Adrenal gland (tissue), 12 donors: Measurements from ENCODE around the gene HEATR9. TPM values are rescaled to one million over a fixed set of nuclear protein-coding genes. Genes with fewer than 3 reads are reported as not detected.

Experiments used
- DNase-seq, 7 donors: peaks; one replicate each; pipeline ENCODE4 v3.0.0-alpha.2; 2019 to 2020
- H3K27ac ChIP-seq, 5 donors: fragments of 200-600 bp; sonication (generic) in 4 of 5; 1 replicate in 3 of 5; 2 replicates in 2 of 5; pipeline versions ENCODE4 v1.5.1 to v1.8.0; 2016 to 2020; ENCODE audit warnings: mild to moderate bottlenecking in 1 of 5
- H3K27me3 ChIP-seq: fragments of 200-600 bp; 2 replicates; pipeline ENCODE4 v1.8.0; 2021
- H3K36me3 ChIP-seq, 2 donors: fragments of 200-600 bp; replicated peaks in 1 of 2; 1 replicate in 1 of 2; 2 replicates in 1 of 2; pipeline versions ENCODE4 v1.5.1 to v1.8.0; 2018 to 2022
- H3K4me1 ChIP-seq, 2 donors: fragments of 200-600 bp; replicated peaks in 1 of 2; 1 replicate in 1 of 2; 2 replicates in 1 of 2; pipeline versions ENCODE4 v1.5.1 to v1.8.0; 2018 to 2021
- H3K4me3 ChIP-seq, 4 donors: fragments of 200-600 bp; sonication (generic) in 3 of 4; one replicate each; pipeline ENCODE4 v1.5.1; 2016 to 2018
- H3K9me3 ChIP-seq, 3 donors: fragments of 200-600 bp; sonication (generic) in 1 of 3; replicated peaks in 1 of 3; 1 replicate in 2 of 3; 2 replicates in 1 of 3; pipeline versions ENCODE4 v1.5.1 to v1.8.0; 2016 to 2021
- CTCF ChIP-seq, 6 experiments: fragments of 450-650 bp in 4 of 6; fragments of 200-600 bp in 2 of 6; sonication (generic) in 1 of 6; IDR thresholded peaks; 1 replicate in 5 of 6; 2 replicates in 1 of 6; pipeline versions ENCODE4 v1.5.1 to v1.8.0; 2016 to 2021; ENCODE audit warnings: antibody characterized with exemption in 6 of 6, mild to moderate bottlenecking in 2 of 6, moderate library complexity in 1 of 6
- POLR2A ChIP-seq, 2 donors: fragments of 450-650 bp; IDR thresholded peaks; one replicate each; pipeline ENCODE4 v1.6.1; 2017; ENCODE audit warnings: antibody characterized with exemption in 2 of 2, mild to moderate bottlenecking in 2 of 2, moderate library complexity in 1 of 2
- WGBS, 4 donors: extraction: QIAGEN DNeasy Blood & Tissue Kit in 2 of 4; methylation state at CpG; one replicate each; pipeline versions ENCODE4 v1.1.5 to v1.1.7; 2013 to 2017; 5-methylcytosine and 5-hydroxymethylcytosine counted together
- intact Hi-C, 2 donors: fragments of 100-400 bp; cut with DNase I; formaldehyde crosslinking; loops; one replicate each; pipeline versions ENCODE4 v1.14.1 to v1.15.0; 2022 to 2023
- polyA plus RNA-seq, 3 donors: library from polyadenylated mRNA; stranded (reverse); fragments of 200-250 nt in 2 of 3; fragments of 350-450 nt in 1 of 3; fragmentation: Illumina TruSeq in 1 of 3; extraction: RNeasy Lipid Tissue Mini Kit (QIAGEN cat#74804) in 1 of 3; gene quantifications; one replicate each; pipeline ENCODE4 v1.2.3, GENCODE V29; 2013 to 2014
- total RNA-seq, 9 donors: library from RNA; depleted of rRNA in 4 of 9; stranded (reverse); fragments of >200 nt in 4 of 9; fragments of 120-200 nt in 1 of 9; fragmentation: NEBNext Ultra II Directional in 1 of 9; extraction: Animal tissue kit (Norgen Biotek cat#: 25700) in 1 of 9; gene quantifications; one replicate each; pipeline versions ENCODE4 v1.1.0 to v1.2.4, GENCODE V29; 2013 to 2023
- donor health status: healthy with polysubstance abuse.
- donor health status: Bipolar disorder and iron deficiency.
- donor health status: DM: yes; HTN: yes; CAD: no.
- donor health status: DM: no; HTN: no; CAD: no.
- donor health status: DM: no; HTN: no; CAD: no.
- donor health status: DM: yes; HTN: yes; CAD: no.

HEATR9 gene
- total and polyA plus RNA-seq, 12 donors: 0.03 to 0.32 (median 0.13) TPM; not detected in 9

DNA sequence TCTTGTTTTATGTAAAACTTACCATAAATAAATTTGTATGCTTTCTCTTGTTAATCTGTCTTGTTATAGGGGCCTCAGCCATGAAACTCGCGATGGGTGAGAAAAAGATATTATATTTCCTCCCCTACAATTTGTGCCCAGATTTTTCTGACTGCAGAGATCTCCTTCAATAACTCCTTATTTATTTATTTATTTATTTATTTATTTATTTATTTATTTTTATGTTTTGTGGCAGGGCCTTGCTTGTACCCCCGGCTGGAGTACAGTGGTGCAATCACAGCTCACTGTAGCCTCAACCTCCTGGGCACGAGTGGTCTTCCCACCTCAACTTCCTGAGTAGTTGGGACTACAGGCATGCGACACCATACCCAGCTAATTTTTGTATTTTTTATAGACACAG is 34.8 kb upstream of the HEATR9 start:
- intact Hi-C loops: no loop called here
- no peak for TF ChIP-seq CTCF (IDR thresholded peaks at IDR 0.05)
- TF ChIP-seq POLR2A (IDR thresholded peaks at IDR 0.05): no peak
- WGBS, 4 donors: 87 to 98% (median 91%) methylated on average over 5 of the region's 5 CpGs

GRCh38 chr17:35901631-35902175 is 33.0 kb upstream of the HEATR9 start:
- WGBS, 4 donors: 82 to 86% (median 83%) methylated on average over 9 of the region's 9 CpGs
- H3K9me3 ChIP-seq: no peaks in the 10 kb centered on the region

More for the DNA sequence above, 34.8 kb upstream of the HEATR9 start:
- DNase-seq: no peak
- no peaks in the 10 kb centered on the region for H3K27me3 ChIP-seq
- H3K36me3 ChIP-seq: no peaks in the 10 kb centered on the region
- H3K4me1 ChIP-seq: no peaks in the 10 kb centered on the region
- H3K4me3 ChIP-seq: no peak overlapping the region
- no peaks in the 10 kb centered on the region for H3K9me3 ChIP-seq
- no peak overlapping the region for H3K27ac ChIP-seq

DNA sequence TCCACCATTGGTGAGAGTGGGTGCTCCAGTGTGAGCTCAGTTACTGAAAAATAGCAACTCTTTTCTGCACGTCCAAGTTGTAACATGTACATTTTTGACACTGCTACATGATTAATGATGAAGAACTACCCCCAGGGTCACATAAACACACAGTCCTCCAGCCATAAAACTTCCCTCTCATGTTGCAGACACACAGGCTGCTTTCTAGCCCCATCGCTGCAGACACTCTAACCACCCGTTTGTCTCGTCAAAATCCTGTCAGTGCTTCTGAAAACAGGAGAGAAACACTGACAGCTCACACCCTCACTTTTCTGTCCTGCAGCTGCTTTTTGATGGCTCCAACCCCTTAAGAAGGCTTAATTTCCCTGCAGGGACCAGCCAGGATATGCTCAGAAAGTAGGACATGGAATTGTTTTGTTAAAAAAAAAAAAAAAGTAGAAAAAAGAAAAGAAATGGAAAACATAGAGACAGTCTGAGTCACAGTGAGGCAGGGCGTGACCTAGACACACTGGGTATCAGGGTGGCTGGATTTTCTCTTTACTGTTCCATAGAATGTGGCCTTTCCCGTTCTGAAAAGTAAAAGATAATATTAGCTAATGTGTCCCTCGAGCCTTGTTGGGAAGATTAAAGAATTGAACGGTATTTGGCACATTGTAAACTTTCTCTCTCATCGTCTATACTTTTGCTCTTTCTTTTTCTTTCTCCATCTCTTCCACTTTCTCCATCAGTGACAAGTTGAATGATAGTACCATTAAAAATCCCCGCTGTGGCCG is 32.2 kb upstream of the HEATR9 start:
- Histone ChIP-seq H3K4me1 (no peaks in the 10 kb centered on the region), H3K27me3 (no peaks in the 10 kb centered on the region), H3K36me3 (no peaks in the 10 kb centered on the region), H3K27ac (no peak overlapping the region), H3K9me3 (no peaks in the 10 kb centered on the region), H3K4me3 (no peak overlapping the region)
- 58 to 65% (median 61%) methylated on average over 11 of the region's 11 CpGs for WGBS, 4 donors
- DNase-seq: no peak
- TF ChIP-seq POLR2A (IDR thresholded peaks at IDR 0.05) (no peak), CTCF (IDR thresholded peaks at IDR 0.05) (no peak)
- intact Hi-C loops: no loop called here

More at GRCh38 chr17:35901631-35902175, 33.0 kb upstream of the HEATR9 start:
- H3K27ac ChIP-seq: no peak overlapping the region
- H3K27me3 ChIP-seq: no peaks in the 10 kb centered on the region
- H3K4me3 ChIP-seq: no peak overlapping the region
- H3K4me1 ChIP-seq: no peaks in the 10 kb centered on the region
- no peak for DNase-seq
- no peak for TF ChIP-seq POLR2A (IDR thresholded peaks at IDR 0.05)
- no peak for TF ChIP-seq CTCF (IDR thresholded peaks at IDR 0.05)
- intact Hi-C loops: no loop called here
- no peaks in the 10 kb centered on the region for H3K36me3 ChIP-seq

DNA sequence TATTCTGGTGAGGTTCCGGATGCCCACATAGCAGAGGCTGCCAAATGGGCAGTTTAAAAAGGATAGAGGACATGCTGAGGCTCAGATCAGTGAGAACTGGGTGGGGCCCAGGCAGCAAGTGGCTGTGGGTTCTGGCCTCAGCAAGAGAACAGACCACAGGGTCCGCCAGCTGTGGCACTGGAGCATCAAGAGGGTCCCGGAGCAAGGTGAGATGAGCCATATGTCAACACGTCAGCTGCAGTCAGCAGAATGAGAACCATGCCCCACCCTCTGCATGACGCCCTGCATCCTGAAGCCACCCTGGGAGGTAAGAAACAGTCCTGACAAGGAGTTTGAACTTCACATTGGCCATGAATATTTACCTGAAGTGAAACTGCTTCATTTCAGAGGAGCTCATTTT is 31.6 kb upstream of the HEATR9 start:
- intact Hi-C loops: no loop called here
- no peak for DNase-seq
- Histone ChIP-seq H3K4me3 (no peak overlapping the region), H3K9me3 (no peaks in the 10 kb centered on the region), H3K36me3 (no peaks in the 10 kb centered on the region), H3K4me1 (no peaks in the 10 kb centered on the region), H3K27me3 (no peaks in the 10 kb centered on the region), H3K27ac (no peak overlapping the region)
- WGBS, 4 donors: 81 to 95% (median 82%) methylated on average over 5 of the region's 5 CpGs
- TF ChIP-seq CTCF (IDR thresholded peaks at IDR 0.05): no peak
